ENCODE data around the gene SARNP.
A peak's percentile ranks its signal among the peaks of the same experiment; 100 is the strongest.

SARNP gene

DNA sequence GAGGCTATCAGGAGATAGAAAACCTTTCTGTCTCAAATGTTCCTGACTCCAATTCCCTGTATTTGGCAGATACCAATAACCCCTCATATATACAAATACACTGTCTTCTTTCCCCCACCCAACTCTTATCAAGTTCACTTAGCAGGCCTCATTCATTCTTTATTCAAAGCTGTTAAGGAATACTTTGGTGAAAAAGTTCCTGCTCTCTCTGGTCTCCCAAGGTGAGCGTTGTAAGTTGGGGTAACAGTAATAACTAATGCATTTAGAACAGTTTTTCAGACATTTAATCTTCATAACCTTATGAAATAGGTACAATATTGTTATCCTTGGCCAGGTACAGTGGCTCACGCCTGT, 78.5 kb downstream of the SARNP start:
- no peak for DNase-seq

DNA sequence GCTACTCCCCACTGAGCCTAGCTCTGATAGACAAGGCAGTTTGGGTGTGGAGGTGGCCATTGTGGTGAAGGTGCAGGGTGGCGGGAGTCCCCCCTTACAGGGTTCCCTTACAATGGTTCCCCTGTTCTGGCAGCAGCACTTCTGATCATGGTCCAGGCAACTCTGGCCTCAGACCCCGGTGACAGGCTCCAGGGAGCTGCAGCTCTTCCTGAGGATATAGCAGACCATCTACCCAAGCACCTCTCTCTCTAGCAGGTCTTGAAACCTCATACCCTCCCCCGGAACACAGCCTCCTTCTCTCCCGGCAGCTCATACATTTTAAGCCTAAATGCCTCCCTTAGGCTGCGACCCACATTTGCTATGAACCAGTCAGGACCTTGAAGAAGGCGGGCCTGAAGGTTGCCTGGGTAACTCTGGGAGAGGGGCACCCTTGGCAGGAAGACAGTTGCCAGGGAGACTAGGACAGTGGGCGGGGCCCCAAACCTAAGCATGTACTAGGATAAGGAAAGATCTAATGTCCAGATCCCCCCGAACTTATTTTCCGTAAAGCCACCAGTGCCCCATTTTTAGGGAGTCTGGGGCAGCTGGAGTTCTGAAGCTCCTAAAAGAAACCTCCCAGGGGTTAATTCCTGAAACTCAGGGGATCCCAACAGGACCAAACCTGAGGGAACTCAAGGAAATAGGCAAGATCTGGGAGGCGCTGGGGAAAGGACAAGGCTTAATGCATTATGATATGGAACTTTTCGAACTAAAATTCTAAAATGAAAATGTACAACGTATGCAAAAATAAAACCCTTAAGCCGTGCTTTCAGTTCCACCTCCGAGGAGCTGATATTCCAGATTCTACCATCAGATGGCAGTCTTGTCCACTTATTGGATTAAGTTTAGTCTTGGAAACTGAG, 79.2 kb downstream of the SARNP start:
- DNase-seq = peak; percentile 67

DNA sequence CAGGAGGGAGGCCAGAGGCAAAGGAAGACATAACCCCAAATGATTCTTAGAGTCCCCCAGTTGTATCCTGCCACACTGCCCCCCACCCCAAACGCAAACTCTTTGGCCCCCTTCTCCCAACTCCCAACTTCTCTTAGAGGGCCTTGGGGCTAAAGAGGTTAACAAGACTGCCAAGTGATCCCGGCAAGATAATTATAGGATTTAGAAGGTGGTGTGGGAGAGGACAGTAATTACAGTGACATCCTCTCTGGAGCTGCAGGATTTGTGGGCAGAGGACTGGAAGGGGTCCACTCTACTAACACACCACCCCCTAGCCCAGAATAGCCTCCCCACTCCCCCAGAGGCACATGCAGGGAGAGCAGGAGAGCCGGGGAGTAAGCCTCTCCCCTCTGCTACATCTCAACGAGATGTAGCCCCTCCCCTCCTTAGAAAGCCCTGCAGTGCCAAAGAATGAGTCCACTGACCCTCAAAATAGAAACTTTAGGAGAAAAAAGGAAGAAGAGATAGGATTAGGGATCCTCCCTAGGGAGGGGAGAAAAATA, 79.9 kb downstream of the SARNP start:
- DNase-seq = no peak

DNA sequence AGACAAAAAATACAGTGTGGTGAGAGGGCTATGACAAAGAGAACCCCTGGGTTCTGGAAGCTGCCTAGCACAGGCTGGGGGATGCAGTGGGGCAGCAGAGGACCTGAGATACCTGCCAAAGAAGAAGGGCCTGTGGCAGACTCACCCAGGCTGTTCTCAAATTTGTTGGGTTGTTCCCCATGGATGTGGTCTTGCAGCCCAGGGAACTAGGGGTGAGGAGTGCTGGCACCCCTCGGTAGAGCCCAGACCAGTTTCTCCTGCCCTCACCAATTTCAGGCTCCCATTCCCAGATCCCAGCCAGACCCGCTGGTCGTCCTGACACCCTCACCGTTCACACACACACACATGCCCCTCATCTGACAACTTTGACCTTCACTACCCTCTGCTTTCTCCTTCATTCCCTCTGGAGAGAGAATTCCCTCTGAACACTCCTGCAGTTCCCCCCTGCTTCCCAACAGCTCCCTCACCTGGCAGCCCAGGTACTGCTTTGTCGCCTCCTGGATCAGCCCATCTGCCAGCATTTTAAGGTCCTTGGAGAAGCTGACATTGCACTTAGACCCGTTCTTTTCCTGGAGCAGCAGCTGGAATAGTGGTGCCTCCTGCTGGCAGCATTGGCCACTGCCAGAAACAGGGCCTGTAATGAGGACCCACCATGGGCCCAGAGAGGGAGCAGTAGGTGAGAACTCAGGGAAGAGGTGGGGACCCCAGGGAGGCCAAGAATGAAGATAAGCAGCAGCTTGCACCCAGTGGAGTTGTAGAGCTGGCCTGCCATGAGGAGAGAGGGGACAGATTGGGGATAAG, 80.5 kb downstream of the SARNP start:
- peak; percentile 41 for DNase-seq

DNA sequence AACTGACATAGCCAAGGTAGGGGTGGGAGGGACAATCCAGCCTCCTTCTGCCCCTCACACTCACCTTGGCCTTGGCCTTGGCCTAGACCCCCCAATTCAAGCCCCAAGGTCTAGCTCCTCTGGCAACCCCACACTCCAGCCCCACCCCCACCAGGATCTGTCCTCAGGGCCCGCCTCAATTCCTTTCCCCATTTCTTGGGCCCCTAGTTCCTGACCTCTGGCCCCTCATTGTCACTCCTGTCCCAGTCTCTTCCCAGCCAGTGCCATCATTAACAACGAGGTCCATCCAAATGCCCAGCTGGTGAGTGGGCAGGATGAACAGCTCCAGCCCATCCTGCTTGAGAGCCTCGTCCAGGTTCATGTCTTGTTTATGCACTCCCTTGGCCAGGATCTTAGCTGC, 81.4 kb downstream of the SARNP start:
- no peak for DNase-seq

DNA sequence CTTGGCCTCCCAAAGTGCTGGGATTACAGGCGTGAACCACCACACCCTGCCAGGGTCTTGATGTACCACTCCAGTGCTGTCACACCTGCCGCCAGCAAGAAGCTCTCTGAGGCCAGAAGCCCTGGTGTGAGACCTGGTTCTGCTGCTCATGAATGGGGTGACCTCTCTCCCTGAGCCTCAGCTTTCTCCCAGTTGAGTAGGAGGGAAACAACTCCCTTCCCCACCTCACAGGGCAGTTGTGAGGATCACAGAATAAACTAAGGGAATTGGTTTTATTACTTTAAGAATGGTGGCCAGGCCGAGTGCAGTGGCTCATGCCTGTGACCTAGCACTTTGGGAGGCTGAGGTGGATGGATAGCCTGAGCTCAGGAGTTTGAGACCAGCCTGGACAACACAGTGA, 82.9 kb downstream of the SARNP start:
- DNase-seq = no peak

DNA sequence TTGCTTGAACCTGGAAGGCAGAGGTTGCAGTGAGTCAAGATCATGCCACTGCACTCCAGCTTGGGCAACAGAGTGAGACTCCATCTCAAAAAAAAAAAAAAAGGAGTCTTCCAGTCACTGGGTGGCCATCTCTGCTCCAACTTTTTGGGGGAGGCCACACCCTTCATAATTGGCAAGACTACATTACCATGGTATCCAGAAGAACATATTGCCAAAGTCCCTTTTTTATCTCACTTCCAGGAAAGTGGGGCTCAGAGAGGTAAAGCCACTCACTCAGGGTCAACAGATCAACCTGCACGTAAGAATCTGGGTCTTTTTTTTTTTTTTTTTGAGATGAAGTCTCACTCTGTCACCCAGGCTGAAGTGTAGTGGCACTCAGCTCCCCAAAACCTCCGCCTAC, 83.7 kb downstream of the SARNP start:
- DNase-seq = no peak

DNA sequence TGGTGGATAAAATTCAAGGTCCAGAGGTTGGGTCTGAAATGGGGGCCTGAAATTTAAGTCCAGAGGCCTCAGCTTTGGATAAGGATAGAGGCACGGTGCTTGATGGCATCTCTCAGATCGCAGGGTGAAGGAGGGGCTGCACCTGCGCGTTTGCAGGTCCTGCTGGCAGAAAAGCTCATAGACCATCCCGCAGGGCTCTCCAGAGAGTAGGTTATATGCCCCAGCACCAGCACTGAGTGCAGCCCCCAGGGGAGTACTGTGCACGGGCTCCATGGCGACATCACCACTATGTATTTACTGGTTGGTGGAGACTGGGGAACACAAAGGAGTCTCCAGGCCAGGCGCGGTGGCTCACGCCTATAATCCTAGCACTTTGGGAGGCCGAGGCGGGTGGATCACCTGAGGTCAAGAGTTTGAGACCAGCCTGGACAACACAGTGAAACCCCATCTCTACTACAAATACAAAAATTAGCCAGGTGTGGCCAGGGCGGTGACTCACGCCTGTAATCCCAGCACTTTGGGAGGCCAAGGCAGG, 84.4 kb downstream of the SARNP start:
- DNase-seq = no peak

DNA sequence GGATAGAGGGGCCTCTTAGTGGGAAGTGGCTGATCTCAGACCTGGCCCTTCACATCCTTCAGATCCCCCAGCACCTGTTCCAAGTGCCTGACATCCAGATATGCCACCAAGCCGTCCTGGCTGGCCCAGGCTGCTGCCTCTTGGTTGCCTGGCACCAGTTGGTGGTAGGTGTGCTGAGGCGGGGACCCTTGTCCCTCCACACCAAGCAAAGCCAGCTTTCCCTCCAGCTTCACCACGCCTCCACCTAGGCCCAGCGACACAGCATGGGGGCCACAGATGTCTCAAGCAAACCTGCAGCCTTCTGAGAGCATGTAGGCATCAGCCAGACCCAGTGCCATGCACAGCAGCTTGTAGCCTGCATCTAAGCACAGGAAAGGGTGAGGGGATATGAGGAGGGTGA, 85.2 kb downstream of the SARNP start:
- DNase-seq = no peak

DNA sequence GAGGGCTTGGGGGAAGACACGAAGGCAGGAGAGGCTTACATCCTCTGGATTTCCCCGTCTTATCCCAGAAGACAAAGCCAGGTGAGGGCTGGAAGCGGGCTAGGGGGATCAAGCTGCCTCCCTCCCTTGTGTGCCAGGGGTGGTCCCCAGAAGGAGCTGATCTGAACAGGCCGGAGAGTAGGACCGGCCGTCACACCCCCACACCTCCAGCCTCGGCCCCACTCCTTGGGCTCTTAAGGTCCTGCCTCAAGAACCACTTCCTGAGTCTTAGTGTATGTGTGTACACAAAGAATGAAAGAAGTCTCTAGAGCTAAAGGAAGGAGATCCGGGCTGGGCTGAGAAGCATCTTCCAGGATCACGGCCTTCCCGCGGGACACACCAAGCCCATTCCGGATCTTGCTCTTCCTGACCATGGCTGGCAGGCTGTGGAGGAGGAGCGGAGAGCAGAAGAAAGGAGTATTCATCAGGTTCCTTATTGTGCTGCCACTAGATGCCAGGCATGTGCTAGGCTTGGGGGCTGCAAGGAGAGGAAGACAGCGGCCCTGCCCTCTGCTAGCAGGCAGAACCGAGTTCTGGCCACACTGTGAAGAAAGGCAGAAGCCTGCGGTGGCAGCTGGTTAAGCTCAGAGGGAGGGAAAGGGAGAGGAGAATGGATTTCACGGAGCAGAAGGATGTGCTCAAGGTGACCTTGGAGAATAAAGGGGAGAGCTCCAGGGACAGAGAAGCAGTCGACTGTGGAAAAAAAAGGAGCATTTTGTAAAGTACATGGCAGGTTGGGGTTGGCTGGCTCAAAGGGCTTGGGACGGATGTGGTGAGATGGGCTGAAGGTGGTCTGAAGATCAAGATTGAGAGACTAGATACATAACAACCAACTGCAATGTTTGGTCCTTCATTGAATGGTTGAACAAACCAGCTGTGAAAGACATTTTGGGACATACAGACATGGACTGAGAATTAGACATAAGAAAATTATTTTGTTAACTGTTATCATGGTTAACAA, 87.4 kb downstream of the SARNP start:
- peak; percentile 59 for DNase-seq

DNA sequence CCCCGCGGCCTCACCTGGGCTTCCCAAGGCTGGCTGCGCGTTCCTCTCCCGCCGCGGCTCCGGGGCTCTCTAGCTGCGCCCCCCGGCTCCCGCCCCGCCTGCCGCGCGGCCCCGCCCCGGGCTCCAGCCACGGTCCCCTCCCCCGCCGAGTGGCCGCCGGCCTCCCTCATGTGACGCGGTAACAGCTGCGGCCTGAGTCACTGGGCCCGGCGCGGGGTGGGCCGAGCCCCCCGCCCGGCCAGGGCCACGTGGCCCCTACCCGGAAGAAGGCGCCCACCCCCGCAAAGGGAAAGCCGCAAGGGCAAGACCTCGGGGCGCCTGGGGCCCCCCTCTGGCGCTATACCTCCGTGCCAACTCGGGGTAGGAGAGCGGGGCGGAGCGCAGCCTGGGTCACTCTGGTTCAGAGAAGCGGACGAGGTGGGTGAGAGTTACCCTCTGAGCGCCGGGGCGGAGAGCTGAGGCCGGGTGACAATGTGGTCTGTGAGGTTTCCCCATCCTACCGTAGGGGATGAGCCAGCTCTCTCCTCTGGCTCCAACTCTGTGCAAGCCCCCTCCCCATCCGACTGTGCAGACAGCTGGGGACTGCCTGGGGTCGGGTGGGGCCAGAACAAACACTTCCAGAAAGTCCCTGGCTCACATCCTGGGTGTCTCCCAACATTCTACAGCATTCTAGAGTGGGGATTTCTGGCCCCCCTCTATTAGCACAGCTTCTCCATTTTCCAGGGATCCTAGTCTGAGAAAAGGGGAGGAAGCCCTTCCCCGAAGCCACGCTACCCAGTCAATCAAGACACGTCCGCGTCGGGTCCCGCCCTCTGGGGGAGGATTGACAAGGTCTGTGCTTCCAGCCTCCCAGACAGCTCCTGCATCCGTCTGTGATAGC, 88.3 kb downstream of the SARNP start, which contains the start of gene CD63:
CD63 (minus strand) TSS at position 71 of the 880 bp plus-strand sequence. CDS start 668 bp downstream, outside the sequence.
- peak; percentile 71 for DNase-seq

DNA sequence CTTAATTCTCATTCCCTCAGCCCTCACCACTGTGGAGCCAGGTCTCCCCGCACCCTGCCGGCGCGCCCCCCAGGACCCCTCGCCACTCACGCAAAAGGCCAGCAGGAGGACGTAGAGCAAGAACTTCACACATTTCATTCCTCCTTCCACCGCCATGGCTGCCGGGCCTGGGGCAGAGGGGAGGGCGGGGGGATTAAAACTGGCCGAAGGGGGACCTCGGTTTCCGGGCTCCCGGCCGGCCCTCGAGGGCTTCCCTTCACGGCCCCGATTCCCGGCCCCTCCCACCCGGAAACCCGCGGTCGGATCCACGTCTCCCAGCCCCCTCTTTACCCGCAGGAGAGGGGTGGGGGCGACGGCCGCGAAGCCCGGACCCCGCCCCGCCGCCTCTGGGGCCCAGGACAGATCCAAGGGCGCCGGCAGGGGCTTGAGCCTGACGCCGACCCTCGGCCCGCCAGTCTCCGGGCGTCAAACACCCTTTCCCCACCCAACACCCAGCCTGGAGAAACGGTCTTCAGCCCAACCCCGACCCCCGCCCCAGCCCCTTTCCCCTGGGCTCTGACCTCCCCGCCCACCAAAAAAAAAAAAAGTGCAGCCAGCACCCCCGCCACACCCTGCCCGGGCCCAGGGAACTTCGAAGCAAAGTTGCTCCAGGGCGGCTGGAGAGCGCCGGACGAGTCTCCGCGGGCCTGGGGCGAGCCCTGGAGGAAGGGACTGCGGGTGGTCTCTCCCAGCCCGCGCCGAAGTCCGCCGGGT, 89.2 kb downstream of the SARNP start:
- peak; percentile 13 for DNase-seq

DNA sequence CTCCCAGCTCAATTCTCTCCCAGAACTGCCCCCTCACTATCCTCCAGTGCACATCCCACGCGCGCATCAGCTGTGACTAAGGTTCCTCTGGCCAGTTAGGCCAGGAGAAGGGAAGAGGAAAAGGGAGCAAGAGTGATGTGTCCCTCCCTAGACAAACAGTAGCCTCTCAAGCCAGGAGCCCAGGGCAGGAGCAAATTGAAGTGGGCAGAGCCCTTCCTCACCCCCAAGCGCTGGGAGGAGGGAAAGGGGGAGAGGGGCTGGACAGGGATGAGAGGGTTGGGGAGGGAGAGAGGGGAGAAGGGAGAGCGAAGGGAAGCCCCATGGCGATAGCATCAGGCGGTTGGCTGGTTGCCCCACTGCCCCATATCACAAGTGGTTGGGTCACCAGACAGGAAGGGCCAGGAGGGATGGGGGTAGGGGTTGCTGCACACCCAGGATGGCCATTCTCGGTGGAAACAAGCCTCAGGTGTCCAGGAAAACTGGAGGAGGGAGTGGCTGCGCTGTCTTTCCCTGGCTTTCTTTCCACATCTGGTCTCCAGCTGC, 89.8 kb downstream of the SARNP start:
- no peak for DNase-seq

DNA sequence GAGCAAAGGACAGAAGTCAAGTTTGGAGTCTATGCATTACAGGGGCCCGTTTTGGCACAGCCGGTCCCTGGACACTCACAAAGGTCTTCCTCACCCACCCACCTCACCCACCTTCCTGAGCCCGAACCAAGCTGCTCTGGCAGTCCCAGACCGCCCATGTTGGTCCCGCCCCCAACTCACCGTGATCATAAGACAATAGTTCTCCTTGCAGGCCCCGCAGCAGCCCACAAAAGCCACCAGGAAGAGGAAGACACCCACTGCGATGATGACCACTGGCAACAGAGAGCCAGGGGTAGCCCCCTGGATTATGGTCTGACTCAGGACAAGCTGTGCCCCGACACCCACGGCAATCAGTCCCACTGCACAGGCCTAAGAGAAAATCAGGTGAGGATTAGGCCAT, 90.6 kb downstream of the SARNP start:
- no peak for DNase-seq

DNA sequence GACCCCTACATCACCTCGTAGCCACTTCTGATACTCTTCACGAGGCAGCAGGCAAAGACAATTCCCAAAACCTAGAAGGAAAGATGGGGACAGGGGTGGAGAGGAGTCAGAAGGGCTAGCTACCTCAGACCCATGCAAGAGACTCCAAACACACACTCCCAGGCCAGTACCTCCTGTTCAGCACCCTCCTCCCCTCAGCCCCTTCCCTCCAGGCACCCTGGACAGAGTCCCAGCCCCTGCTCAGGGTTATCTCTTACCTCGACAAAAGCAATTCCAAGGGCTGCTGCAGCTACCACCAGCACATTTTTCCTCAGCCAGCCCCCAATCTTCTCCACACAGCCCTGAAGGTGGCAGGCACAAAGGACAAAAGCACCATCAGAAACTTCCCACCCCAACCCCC, 92.0 kb downstream of the SARNP start:
- DNase-seq = no peak

DNA sequence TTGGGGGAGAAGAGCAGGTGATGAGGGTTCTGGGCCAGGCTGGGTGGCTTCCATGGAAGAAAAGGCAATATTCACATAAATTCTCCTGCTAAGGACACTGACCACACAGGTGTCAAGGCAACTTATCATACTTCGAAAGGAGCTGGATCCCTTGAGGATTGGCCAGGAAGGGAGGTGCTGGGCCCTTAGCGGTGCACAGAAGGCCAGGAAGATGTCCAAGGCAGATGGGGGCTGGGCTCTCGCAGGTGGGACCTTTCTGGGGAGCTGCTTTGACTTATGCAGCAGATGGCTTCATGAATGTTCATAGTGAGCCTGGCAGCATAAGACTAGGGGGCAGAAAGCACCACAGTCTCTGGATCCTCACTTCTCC, 92.6 kb downstream of the SARNP start:
- DNase-seq = no peak

DNA sequence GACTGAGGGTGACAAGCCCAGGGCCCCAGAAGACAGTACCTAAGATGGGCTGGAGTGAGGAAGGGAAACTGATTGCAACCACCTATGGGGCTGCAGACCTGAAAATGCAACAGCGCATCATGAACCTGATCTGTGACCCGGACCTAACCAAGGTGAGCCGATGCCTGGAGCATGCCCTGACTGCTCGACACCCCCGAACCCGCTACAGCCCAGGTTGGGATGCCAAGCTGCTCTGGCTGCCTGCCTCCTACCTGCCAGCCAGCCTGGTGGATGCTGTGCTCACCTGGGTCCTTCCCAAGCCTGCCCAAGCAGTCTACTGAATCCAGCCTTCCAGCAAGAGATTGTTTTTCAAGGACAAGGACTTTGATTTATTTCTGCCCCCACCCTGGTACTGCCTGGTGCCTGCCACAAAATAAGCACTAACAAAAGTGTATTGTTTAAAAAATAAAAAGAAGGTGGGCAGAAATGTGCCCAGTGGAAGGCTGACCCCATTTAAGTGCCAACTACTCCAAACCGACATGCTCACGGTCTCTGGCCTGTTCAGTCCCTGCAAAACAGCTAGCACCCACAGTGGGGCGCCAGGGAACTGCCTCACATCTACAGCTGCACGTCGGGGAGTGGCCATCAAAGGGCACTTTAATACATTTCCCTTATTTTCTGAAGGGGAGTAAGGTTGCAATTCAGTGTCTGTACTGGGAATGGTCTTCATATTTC, 93.1 kb downstream of the SARNP start:
- DNase-seq = peak; percentile 29

DNA sequence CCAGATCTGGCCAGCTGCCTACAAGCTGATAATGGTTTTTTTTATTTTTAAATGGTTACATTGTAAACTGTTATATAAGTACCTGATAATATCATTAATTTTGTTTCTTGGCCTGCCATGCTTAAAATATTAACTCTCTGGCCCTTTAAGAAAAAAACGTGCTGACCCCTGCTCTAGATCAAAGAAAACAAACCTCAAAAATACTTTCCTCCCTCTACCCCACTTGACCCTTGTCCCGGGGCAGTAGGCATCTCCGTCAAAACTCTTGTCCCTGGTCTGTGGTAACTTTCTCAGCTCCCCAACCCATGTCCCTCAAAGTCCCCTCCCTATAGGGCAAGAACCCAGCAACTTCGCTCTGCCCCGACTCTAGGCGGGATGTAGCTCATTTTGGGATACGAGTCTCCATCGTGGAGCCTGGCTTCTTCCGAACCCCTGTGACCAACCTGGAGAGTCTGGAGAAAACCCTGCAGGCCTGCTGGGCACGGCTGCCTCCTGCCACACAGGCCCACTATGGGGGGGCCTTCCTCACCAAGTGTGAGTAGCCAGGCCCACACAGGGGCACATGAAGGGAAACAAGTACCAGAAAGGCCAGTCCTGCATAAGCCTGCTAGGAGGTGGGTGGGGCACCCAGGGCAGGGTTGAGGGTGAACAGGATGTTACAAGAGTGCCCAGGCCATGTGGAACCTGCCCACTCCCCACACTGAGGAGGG, 93.9 kb downstream of the SARNP start:
- no peak for DNase-seq

DNA sequence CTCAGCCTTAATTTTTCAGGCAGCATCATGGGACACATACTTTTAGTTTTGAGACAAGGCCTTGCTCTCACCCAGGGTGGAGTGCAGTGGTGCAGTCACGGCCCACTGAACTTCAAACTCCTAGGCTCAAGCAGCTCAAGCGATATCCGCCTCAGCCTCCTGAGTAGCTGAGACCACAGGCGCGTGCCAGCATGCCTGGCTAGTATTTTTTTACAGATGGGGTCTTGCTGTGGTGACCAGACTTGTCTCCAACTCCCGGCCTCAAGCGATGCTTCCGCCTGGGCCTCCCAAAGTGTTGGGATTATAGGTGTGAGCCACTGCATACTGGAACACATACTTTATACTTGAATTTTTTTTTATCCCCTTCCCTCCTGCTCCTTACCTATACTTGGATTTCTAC, 94.6 kb downstream of the SARNP start:
- no peak for DNase-seq

Data from GF-D8 (cell line).